GM19372 (cell line): ENCODE results near the gene ITGB3BP.
A peak's percentile ranks its signal among the peaks of the same experiment; 100 is the strongest.
"Not testable (repeated sequence)": the region's sequence is repeated elsewhere in the genome, so short reads cannot be mapped to it uniquely, and the experiment has no call there.

ENCODE experiments used
- ATAC-seq: cut with Tn5 transposase; IDR thresholded peaks from one replicate; pipeline ENCODE4 v1.9.1; 2021; ENCODE audit warnings: mild to moderate bottlenecking, low read depth, moderate library complexity; ENCODE audit not compliant: unreplicated experiment

ITGB3BP gene

GRCh38 chr1:63522891-63523728 is at the start of gene ITGB3BP, which contains the start of gene EFCAB7:
TSS of gene ITGB3BP (minus strand) at chr1:63523225. CDS start at chr1:63523133, 92 bp downstream.
TSS of gene EFCAB7 (plus strand) at chr1:63523525. CDS start at chr1:63525573, 2,048 bp downstream.
- peak; percentile 79 for ATAC-seq

- ATAC-seq: not testable (repeated sequence)
Observed at GRCh38 chr1:63572686-63573085, 49.7 kb upstream of the ITGB3BP start.

- ATAC-seq: no peak
Observed at GRCh38 chr1:63569640-63570316, 46.8 kb upstream of the ITGB3BP start.

GRCh38 chr1:63569068-63569467 is 46.0 kb upstream of the ITGB3BP start:
- no peak for ATAC-seq

- ATAC-seq: no peak
Observed at GRCh38 chr1:63563745-63564144, 40.7 kb upstream of the ITGB3BP start.

- ATAC-seq: no peak
Observed at GRCh38 chr1:63559357-63559756, 36.3 kb upstream of the ITGB3BP start.

- no peak for ATAC-seq
Observed at GRCh38 chr1:63557365-63557987, 34.5 kb upstream of the ITGB3BP start.

GRCh38 chr1:63555480-63555879 is 32.5 kb upstream of the ITGB3BP start:
- no peak for ATAC-seq

GRCh38 chr1:63548877-63549276 is 25.9 kb upstream of the ITGB3BP start:
- ATAC-seq: no peak

- ATAC-seq: no peak
Observed at GRCh38 chr1:63548303-63548702, 25.3 kb upstream of the ITGB3BP start.

- no peak for ATAC-seq
Observed at GRCh38 chr1:63547621-63548294, 24.7 kb upstream of the ITGB3BP start.

- no peak for ATAC-seq
Observed at GRCh38 chr1:63545780-63546179, 22.8 kb upstream of the ITGB3BP start.

GRCh38 chr1:63537940-63538339 is 14.9 kb upstream of the ITGB3BP start:
- no peak for ATAC-seq

- no peak for ATAC-seq
Observed at GRCh38 chr1:63537006-63537405, 14.0 kb upstream of the ITGB3BP start.

- no peak for ATAC-seq
Observed at GRCh38 chr1:63534406-63534805, 11.4 kb upstream of the ITGB3BP start.

GRCh38 chr1:63533931-63534330 is 10.9 kb upstream of the ITGB3BP start:
- ATAC-seq: no peak

GRCh38 chr1:63532727-63533126 is 9.7 kb upstream of the ITGB3BP start:
- no peak for ATAC-seq

- ATAC-seq: no peak
Observed at GRCh38 chr1:63524201-63524600, 1.2 kb upstream of the ITGB3BP start.

- ATAC-seq: peak; percentile 20
Observed at GRCh38 chr1:63523738-63524137, 713 bp upstream of the ITGB3BP start.

GRCh38 chr1:63516629-63517028 is 6.4 kb downstream of the ITGB3BP start:
- ATAC-seq: no peak

GRCh38 chr1:63512584-63512983 is 10.4 kb downstream of the ITGB3BP start:
- no peak for ATAC-seq
